Stimulated activated CD8-positive, alpha-beta memory T cell treated with anti-CD3 and anti-CD28 coated beads, Interleukin-12 subunit alpha, Interleukin-12 subunit beta, amount 100 ng/mL, for 1 hour (primary cell): ENCODE results near the gene AQP7.
"Not testable (repeated sequence)": the region's sequence is repeated elsewhere in the genome, so short reads cannot be mapped to it uniquely, and the experiment has no call there.

Experiments used
- DNase-seq: peaks from one replicate; pipeline ENCODE4 v3.0.0-alpha.2; 2020; ENCODE audit warnings: low read depth

The AQP7 gene

GRCh38 chr9:33402371-33402770, at the start of gene AQP7:
TSS of gene AQP7 (minus strand) at chr9:33402568. CDS start at chr9:33401262, 1,306 bp downstream.
- DNase-seq, result not testable (repeated sequence)

GRCh38 chr9:33450621-33451146, 48.3 kb upstream of the AQP7 start:
- DNase-seq, result no peak

- DNase-seq, result no peak
These were observed 47.3 kb upstream of the AQP7 start for GRCh38 chr9:33449715-33450114.

- DNase-seq, result no peak
These were observed 45.6 kb upstream of the AQP7 start for GRCh38 chr9:33447799-33448553.

- peak; percentile 46 for DNase-seq
These were observed 44.8 kb upstream of the AQP7 start, which contains the start of gene AQP3 for GRCh38 chr9:33446946-33447798. TSS of gene AQP3 (minus strand) at chr9:33447593. CDS start at chr9:33447530, 63 bp downstream.

GRCh38 chr9:33446240-33446945, 44.0 kb upstream of the AQP7 start:
- no peak for DNase-seq

GRCh38 chr9:33445389-33446239, 43.2 kb upstream of the AQP7 start:
- no peak for DNase-seq

- no peak for DNase-seq
These were observed 41.2 kb upstream of the AQP7 start for GRCh38 chr9:33443464-33444154.

- DNase-seq, result no peak
These were observed 40.7 kb upstream of the AQP7 start for GRCh38 chr9:33443047-33443446.

- no peak for DNase-seq
These were observed 39.8 kb upstream of the AQP7 start for GRCh38 chr9:33442125-33442524.

- DNase-seq, result no peak
These were observed 38.2 kb upstream of the AQP7 start for GRCh38 chr9:33440609-33441008.

GRCh38 chr9:33440204-33440603, 37.8 kb upstream of the AQP7 start:
- DNase-seq, result no peak

- DNase-seq, result no peak
These were observed 37.4 kb upstream of the AQP7 start for GRCh38 chr9:33439731-33440130.

GRCh38 chr9:33438926-33439680, 36.7 kb upstream of the AQP7 start:
- DNase-seq, result no peak

- DNase-seq, result no peak
These were observed 35.5 kb upstream of the AQP7 start for GRCh38 chr9:33437898-33438297.

GRCh38 chr9:33437205-33437604, 34.8 kb upstream of the AQP7 start:
- no peak for DNase-seq

- DNase-seq, result no peak
These were observed 34.1 kb upstream of the AQP7 start for GRCh38 chr9:33436445-33436844.

- DNase-seq, result no peak
These were observed 33.5 kb upstream of the AQP7 start for GRCh38 chr9:33435821-33436277.

- DNase-seq, result no peak
These were observed 32.1 kb upstream of the AQP7 start for GRCh38 chr9:33434317-33435105.
